HG03103 (cell line): ENCODE measurements around the gene MYO1E.
"Not testable (repeated sequence)": the region's sequence is repeated elsewhere in the genome, so short reads cannot be mapped to it uniquely, and the experiment has no call there.

Experiments used
- ATAC-seq: cut with Tn5 transposase; IDR thresholded peaks from one replicate; pipeline ENCODE4 v1.9.1; 2021; ENCODE audit warnings: low read depth; ENCODE audit not compliant: unreplicated experiment

MYO1E gene

DNA sequence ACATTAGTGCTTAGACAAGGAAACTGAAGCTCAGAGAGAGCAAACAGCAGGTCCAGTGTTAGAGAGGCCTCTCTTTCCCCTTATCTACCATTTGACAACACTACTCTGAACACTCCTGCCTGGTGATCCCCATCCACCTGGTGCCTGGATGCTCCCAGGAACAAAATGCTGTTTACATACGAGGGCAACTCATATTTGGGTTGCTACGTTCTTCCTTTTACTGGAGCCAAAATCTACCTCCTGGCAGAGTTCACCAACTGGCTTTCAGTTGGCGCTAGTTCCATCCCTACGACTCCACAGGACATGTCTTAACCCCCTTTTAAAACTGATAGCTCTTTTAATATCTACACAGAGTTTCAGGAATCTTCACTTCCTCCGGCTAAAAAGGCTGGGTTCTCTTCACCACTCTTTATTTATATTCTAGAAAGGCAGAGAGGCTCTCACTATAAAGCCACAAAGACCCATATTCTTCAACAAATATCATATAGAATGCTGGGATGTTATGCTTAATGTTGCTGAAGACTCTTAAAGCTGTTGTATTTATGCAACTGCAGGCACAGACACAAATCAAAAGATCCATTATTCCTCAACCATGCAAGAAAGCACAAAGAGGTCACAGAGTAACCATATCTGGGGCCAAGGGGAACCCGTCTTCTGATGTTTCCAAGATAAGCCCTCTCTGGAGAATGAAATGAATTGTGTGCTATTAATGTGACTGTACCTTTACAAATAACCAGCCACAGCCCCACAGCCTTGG, 219.8 kb downstream of the MYO1E start:
- ATAC-seq: no peak

DNA sequence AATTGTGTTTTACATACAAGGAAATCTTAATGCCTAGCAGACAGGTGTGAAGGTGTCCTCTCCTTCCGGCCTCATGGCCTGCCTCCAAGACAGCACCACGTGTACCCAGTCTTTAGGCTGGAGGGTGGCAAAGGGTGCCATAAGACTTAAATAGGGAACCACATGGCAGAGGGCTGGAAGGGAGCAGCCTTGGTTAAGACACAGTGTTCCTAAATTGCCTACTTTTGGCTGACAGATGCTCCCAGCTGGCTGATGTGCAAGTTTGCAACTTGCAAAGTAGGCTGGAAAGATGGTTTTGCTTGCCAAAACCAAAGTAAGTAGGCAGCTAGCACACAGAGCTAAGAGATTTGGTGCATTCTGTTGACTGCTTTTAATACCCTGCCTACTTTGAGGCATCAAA, 222.5 kb downstream of the MYO1E start:
- no peak for ATAC-seq

DNA sequence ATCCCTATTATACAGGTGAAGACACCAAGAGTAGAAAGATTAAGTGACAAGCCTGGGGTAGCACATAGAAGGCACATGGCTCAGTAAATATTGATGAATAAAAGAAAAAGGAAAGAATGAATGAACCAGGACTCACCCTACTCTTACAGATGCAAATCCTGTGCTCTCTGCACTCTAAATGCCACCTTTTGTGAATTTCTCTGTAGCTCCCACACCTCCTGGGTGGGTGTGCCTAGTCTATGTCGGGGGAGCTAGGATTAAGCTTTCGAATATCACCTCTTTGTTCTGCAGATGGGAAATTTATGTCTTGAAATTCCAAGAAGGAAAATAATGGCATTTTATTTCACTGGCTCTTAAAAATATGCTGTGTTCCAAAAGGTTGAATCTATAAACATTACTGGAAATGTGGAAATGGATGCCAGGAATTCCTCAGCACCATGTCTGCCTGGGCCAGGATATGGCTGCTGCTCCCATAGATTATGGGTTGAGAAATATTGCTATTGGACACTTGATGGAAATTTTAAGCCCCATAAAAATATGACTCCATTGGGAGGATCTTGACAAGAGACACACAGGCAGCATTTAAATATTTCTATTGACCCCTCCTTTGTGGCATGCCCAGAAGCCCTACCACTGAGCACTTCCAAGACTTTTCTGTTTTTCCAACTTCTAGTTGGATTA, 224.4 kb downstream of the MYO1E start:
- ATAC-seq: no peak

DNA sequence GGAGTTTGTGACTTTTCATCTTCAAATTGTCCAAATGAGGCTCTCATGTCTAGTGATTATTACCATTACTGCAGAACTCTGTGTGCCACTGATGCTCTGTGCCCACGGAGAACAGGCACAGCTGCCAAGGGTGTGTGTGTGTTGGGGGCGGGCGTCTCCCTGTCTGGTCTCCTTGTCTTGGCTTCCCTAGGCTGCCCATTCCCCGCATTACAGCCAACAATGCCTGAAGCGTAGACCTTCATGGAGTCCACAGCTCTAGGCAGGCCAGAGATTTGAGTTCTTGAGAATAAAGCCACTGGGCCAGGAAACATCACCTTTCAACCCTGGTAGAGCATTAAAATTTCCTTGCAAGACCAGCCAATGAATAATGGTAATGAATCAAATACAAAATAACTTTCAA, 225.0 kb downstream of the MYO1E start:
- ATAC-seq: no peak

DNA sequence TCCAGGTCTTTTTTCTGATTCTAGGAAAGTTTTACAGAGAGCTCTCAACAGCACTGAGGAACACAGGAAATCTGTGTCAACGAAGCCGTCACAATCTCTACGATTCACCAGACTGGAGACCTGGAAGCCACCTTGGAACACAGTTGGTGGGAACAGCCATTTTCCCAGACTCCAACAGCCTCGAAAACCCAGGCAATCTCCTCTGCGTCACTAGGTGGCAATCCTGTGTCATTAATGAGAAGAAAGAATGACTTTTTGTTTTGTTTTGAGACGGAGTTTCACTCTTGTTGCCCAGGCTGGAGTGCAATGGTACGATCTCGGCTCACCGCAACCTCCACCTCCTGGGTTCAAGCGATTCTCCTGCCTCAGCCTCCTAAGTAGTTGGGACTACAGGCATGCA, 228.1 kb downstream of the MYO1E start:
- ATAC-seq: not testable (repeated sequence)

DNA sequence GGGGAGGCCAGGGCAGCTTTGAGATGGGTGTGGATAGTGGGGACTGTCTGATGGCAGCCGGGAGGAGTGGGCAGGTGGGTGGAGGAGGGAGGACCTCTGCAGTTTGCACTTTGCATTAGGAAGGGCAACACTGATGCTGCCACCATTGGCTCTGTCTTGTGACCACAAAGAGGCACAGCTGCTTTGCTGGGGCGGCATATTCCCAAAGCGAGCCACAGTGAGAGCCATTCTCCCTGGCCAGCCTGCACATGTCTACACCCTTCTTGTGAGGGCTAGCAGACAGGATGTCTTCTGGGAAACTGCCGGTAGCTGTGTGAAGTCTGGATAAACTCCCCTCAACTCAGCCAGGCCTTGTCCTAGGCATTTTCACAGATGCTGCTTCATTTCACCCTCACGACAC, 229.4 kb downstream of the MYO1E start:
- ATAC-seq: no peak

DNA sequence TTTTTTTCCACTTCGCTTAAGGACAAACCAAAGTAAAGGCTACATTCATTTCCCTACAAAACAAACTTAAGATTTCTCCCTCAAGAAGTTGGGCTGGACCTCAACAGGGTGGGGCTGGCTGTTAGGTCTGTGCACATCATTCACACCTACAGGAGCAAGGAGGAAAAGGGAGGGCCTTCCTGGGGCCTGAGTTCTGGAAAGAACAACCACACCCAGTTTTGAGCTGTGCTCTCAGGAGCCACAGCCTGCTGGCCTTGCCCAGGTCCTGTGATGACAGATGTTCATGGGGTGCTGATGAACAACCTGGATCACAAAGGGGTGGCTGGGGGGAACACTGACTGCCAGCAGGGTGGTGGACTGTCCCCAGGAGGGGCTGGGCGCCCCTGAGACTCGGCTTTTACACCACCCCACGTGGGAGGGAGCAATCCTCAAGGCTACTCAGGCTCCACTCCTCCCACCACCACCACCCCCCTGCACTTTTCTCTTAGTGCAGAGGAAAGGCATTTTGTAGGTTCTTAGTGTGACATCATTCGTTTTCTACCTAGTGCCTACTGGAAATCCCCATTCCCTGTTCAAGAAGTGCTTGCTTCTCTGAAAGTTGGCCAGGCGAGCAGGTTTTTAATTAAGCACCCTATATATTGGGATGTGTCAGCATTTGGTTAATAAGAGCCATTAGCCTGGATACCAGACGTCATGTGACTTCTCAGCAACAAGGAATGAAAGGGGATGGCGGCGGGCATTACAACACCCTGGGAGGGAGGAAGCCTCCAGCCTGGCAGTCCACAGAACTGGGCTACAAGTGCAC, 232.0 kb downstream of the MYO1E start:
- no peak for ATAC-seq

DNA sequence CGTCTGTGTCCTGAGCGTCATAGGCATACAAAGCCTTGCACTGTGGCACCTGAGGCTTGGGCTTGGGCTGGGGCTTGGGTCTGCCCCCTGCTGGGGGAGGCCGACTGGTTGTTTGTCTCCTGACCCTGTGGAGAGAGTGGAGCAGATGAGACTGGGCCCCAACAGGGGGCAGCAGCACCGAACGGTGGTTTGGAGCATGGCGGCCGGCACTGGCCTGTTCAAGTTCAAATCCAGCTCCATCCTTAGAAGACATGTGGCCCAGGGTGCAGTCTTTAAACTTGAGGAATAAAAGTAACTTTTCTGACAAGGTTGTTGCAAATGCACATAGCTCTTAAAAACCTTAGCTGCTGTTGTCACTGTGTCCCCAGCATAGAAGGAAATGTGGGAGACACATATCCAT, 234.4 kb downstream of the MYO1E start:
- ATAC-seq: peak; percentile 54

DNA sequence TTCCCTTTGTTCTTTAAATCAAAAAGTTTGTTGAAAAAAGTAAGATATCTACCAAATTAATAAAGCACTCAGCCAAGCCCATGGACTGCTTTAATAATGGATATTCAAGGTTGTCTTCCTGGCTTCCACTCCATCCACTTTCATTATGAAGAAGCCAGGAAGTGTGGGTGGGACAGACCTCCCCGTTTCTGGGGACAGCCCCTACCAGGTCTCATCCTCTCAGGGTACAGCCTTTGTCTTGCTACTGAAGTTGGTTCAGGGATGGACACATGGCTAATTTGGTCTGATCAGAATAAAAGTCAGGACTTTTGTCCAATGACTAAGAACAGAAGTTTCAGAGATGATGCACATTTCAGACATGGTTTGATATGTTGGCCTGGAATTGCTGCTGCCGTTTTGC, 235.1 kb downstream of the MYO1E start:
- ATAC-seq: no peak

DNA sequence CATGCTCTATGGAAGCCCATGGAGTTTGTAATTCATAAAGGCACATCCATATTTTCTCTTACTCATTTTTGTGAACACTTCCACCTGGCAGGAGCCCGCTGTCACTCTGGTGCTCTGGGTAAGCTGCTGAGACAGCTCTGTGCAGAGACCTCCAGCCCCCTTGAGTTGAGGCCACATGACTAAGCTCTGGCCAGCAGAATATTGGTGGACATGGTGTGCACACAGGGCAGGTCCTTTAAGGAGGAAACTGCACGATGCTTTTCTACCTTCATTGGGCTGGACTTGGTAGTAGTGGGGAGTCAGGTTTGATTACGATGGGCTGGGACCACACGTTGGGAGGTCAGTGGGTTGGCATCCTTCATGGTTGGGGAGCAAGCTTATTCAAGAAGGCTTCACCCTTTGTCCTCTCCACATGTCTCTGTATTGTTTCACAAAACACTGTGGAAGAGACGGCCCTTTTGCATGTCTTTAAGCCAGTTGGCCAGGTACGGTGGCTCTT, 238.7 kb downstream of the MYO1E start:
- ATAC-seq: no peak

DNA sequence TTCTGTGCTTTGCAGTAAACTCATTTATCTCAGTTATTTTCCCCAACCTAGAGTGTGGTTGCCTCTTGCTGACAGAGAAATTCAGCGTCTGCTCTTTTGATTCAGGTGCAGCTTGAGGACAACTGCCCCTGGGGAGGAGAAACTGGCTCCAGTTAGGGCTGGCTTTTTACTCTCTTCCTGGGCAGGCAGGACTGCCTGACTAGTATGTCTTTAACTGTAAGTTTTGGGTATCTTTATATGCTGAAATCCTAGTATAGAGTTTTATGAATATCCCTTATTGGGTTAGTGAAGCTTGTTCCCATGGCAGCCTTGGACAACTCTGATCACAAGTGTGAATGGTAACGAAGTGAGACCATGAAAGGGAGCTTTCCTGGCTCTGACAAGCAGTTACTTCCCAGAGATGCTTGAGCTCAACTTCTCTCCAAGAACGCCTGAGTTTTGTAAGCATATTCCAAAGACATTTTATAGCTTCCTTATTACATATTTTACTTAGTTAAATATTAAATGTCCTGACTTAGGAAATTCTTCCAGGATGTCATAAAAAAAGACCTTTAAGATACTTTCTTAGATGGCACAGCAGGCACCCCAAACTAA, 240.6 kb downstream of the MYO1E start:
- ATAC-seq: no peak

DNA sequence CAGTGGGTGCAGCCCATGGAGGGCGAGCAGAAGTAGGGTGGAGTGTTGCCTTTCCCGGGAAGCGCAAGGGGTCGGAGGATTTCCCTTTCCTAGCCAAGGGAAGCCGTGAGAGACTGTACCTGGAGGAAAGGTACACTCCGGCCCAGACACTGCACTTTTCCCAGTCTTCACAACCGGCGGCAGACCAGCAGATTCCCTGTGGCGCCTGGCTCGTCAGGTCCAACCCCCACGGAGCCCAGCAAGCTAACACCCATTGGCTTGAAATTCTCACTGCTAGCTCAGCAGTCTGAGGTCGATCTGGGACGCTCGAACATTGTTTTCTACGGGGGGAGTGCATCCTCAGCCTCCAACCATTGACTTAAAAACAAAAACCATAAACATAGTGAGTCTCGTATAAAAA, 241.2 kb downstream of the MYO1E start:
- no peak for ATAC-seq

DNA sequence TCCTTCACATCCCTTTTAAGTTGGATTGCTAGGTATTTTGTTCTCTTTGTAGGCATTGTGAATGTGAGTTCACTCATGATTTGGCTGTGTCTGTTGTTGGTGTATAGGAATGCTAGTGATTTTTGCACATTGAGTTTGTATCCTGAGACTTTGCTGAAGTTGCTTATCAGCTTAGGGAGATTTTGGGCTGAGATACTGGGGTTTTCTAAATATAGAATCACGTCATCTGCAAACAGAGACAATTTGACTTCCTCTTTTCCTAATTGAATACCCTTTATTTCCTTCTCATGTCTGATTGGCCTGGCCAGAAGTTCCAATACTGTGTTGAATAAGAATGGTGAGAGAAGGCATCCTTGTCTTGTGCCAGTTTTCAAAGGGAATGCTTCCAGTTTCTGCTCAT, 245.4 kb downstream of the MYO1E start:
- ATAC-seq: not testable (repeated sequence)

DNA sequence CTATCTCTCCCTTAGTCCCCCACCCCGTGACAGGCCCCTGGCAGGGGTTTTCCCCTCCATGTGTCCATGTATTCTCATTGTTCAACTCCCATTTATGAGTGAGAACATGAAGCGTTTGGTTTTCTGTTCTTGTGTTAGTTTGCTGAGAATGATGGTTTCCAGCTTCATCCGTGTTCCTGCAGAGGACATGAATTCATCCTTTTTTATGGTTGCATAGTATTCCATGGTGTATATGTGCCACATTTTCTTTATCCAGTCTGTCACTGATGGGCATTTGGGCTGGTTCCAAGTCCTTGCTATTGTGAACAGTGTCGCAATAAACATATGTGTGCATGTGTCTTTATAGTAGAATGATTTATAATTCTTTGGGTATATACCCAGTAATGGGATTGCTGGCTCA, 247.0 kb downstream of the MYO1E start:
- not testable (repeated sequence) for ATAC-seq

DNA sequence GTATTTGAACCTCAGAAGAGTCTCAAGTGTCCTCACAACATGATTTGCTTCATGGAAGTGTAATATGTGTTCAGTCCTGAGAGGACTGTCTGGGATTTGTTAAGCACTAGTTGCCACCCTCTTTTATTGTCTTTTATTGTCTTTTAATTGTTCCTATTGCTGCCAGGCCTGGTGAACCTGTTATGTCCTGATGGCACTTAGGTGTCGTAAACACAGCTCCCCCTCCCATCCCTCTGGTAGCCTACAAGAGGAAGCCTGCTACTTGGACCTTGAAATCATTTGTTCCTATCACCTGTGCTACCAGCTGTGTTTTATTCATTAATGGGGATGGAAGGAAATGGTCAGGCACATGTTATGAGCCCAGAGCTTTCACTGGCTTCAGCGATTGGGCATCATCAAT, 248.4 kb downstream of the MYO1E start:
- ATAC-seq: no peak

DNA sequence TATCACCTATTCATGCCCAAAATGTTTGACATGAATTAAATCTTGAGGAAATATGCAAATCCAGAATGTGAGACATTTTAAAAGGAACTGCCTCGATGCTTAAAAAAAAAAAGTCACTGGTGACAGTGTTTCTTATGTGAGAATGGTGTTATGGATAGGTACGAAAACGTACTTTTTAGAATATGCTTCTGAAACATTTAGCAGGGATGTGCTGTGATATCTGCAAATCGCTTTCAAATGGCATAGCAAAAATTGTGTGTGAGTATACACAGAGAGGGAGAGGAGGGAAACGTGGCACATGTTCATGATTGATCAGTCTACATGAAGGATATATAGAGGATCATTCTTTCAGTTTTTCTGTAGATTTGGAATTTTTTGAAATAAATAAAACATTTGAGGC, 251.7 kb downstream of the MYO1E start:
- no peak for ATAC-seq

DNA sequence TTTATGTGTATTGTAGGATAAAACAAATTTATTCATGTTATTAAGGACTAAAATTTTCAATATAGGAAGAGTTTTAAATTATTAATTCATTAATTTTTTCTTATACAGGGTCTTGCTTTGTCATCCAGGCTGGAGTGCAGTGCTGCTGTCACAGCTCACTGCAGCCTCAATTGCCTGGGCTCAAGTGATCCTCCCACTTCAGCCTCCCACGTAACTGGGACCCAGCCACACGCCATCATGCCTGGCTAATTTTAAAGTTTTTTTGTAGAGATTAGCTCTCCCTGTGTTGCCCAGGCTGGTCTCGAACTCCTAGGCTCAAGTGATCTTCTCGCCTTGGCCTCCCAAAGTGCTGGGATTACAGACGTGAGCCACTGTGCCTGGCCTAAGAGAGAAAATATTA, 253.0 kb downstream of the MYO1E start:
- no peak for ATAC-seq

DNA sequence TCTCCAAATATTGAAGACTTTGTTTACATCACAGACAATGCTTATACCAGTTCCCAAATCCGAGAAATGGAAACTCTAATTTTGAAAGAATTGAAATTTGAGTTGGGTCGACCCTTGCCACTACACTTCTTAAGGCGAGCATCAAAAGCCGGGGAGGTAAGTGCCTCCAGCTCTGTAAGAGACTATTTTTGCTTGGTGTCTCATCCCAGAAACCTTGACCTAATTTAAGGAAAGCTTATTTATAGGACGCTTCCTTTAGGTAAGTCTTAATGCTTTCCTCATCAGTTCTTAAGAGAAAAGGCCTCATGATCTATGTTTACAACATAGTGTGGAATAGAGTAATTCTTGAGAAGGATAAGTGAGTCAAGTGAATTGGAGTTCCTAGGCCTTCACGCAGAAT, 255.9 kb downstream of the MYO1E start:
- ATAC-seq: no peak

DNA sequence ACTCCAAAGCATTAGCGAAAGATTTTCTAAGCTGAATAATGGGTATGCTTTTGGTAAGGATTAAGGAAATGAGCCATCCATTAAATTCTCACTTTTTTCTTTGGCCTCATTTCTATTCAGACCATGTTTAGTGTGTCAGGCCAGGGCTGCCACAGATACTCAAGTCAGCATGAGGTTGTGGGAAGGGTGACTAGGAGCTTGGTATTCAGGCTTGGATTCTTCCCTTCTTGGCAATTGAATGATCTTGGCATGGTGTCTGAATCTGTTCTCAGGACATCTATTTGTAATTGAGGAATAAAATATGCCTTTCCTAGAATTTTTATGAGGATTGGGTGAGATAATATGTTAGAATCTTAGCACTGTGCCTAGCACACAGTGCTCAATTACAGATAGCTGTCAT, 256.5 kb downstream of the MYO1E start:
- no peak for ATAC-seq

DNA sequence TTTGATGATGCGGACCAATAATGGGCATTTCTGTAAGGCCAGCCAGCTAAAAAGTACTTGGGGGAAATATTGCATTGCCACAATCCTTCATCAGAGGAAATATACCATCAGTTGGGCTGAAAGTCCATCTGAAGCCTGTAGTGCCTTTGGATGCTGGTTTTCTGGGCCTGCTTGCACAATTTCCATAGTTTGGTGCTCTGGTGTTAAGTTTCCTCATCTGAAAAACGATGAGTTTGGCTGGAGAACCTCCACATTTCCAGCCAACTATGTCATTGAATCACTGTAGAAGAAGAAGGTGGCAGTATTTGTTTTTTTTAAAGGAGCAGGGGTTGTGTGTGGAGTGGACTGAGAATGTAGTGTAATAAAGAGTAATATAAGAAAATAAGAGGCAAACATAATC, 257.6 kb downstream of the MYO1E start:
- ATAC-seq: no peak

DNA sequence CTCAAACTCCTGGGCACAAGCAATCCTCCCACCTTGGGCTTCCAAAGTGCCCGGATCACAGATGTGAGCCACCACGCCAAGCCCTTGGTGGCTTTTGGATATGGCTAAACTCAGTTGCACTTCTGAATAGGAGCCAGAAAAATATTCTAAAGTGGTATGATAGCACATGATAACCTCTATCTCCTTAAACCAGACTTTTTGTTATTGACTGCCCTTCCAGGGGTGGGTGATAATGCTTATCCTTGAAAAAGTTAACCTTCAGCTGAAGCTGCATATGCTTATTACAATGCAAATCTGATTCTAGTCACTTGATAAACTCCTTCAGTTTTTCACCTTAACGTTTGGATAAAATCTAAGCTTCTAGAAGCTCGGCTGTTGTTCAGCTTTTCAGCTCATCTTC, 261.4 kb downstream of the MYO1E start:
- ATAC-seq: no peak
